22Rv1 (cell line): ENCODE measurements around the gene HAND1.

Experiments
- ZFX ChIP-seq: fragments of 450-650 bp; IDR thresholded peaks from 2 replicates; pipeline ENCODE4 v1.6.1; 2017; ENCODE audit warnings: antibody characterized with exemption, borderline replicate concordance
- TF ChIP-seq, protein P1 (sequence below): fragments of 450-650 bp; IDR thresholded peaks from 2 replicates; pipeline ENCODE4 v1.5.1; 2017; ENCODE audit warnings: mild to moderate bottlenecking

- TF ChIP-seq, protein P1, sequence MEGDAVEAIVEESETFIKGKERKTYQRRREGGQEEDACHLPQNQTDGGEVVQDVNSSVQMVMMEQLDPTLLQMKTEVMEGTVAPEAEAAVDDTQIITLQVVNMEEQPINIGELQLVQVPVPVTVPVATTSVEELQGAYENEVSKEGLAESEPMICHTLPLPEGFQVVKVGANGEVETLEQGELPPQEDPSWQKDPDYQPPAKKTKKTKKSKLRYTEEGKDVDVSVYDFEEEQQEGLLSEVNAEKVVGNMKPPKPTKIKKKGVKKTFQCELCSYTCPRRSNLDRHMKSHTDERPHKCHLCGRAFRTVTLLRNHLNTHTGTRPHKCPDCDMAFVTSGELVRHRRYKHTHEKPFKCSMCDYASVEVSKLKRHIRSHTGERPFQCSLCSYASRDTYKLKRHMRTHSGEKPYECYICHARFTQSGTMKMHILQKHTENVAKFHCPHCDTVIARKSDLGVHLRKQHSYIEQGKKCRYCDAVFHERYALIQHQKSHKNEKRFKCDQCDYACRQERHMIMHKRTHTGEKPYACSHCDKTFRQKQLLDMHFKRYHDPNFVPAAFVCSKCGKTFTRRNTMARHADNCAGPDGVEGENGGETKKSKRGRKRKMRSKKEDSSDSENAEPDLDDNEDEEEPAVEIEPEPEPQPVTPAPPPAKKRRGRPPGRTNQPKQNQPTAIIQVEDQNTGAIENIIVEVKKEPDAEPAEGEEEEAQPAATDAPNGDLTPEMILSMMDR, result no peak
- no peak for TF ChIP-seq ZFX
These were observed 35.6 kb upstream of the HAND1 start for GRCh38 chr5:154513669-154514084.
